ENCODE data around the gene APOF. TPM values are rescaled to one million over a fixed set of nuclear protein-coding genes. Genes with fewer than 3 reads are reported as not detected.

The APOF gene
- total RNA-seq, 1 experiment from 2014 or later, result not detected

- Histone ChIP-seq H3K9me3 (ENCODE audit: control insufficient read depth, low read depth, low read length) (no peaks in the 10 kb centered on the region), H2BK120ac (ENCODE audit: low read depth, low read length, poor library complexity, severe bottlenecking) (no peak overlapping the region), H3K14ac (ENCODE audit: insufficient read depth, low read length) (no peak overlapping the region), H3K27me3 (ENCODE audit: insufficient read depth, low read length) (no peaks in the 10 kb centered on the region), H3K27ac (ENCODE audit: insufficient read length, low read depth, low read length) (no peak overlapping the region), H2BK15ac (ENCODE audit: low read depth, low read length) (no peak overlapping the region), H3K23ac (ENCODE audit: insufficient read length, low read depth, low read length) (no peak overlapping the region), H2BK5ac (ENCODE audit: insufficient read length, low read length) (no peak overlapping the region), H4K91ac (ENCODE audit: insufficient read length, low read depth, low read length) (no peak overlapping the region), H3K23me2 (ENCODE audit: insufficient read length, low read depth, low read length, poor library complexity, severe bottlenecking) (no peaks in the 10 kb centered on the region), H3K4me1 (ENCODE audit: insufficient read depth, low read length) (no peaks in the 10 kb centered on the region), H2BK12ac (ENCODE audit: insufficient read length, low read depth, low read length) (no peak overlapping the region), H3T11ph (ENCODE audit: low read length) (no peak overlapping the region), H4K20me1 (ENCODE audit: control insufficient read depth, insufficient read depth, insufficient read length) (no peaks in the 10 kb centered on the region), H2AFZ (ENCODE audit: low read length) (no peak overlapping the region), H3K18ac (ENCODE audit: insufficient read length, low read depth, low read length) (no peak overlapping the region), H3K79me1 (ENCODE audit: insufficient read depth, low read depth, low read length, poor library complexity, severe bottlenecking) (no peaks in the 10 kb centered on the region), H4K8ac (replicated peaks; ENCODE audit: insufficient read length, low read depth, low read length) (no peak overlapping the region), H2BK20ac (ENCODE audit: low read depth, low read length, poor library complexity, severe bottlenecking) (no peak overlapping the region), H3K4ac (ENCODE audit: low read depth, low read length) (no peak overlapping the region), H3K9ac (ENCODE audit: extremely low read depth, insufficient read length, low read length) (no peak overlapping the region), H2AK5ac (ENCODE audit: insufficient read length, low read length) (no peak overlapping the region), H3K79me2 (ENCODE audit: insufficient read depth, low read length) (no peaks in the 10 kb centered on the region), H4K5ac (ENCODE audit: insufficient read length, low read depth, low read length) (no peak overlapping the region), H3K56ac (ENCODE audit: insufficient read length, low read depth, low read length) (no peak overlapping the region), H3K4me2 (ENCODE audit: insufficient read depth, insufficient read length, low read length) (no peak overlapping the region)
- WGBS (ENCODE audit: extremely low coverage, insufficient read length, low lambda C conversion rate), result no CpG with 5 or more reads among the region's 3 CpGs
- Mint-ChIP-seq H3K36me3 (ENCODE audit: insufficient read depth in 1 of 3, low read depth in 3 of 3) (no peaks in the 10 kb centered on the region), H3K27me3 (ENCODE audit: low read depth) (peaks cover 10% of the 10 kb centered on the region; the same call in 1 of the 2 replicates), H3K4me1 (no peaks in the 10 kb centered on the region), H3K27ac (no peak overlapping the region), H3K4me3 (no peak overlapping the region), H3K9me3 (peaks cover 2 to 3% of the 10 kb centered on the region in 2 experiments; a peak in 2 of 5 replicates)
- TF ChIP-seq CTCF (conservative IDR thresholded peaks at IDR 0.05), result no peak
- no peak for DNase-seq
Observed at GRCh38 chr12:56366948-56367347, 4.3 kb upstream of the APOF start.
